ENCODE measurements around the gene GLRA1.
"Not testable (repeated sequence)": the region's sequence is repeated elsewhere in the genome, so short reads cannot be mapped to it uniquely, and the experiment has no call there.

The GLRA1 gene

DNA sequence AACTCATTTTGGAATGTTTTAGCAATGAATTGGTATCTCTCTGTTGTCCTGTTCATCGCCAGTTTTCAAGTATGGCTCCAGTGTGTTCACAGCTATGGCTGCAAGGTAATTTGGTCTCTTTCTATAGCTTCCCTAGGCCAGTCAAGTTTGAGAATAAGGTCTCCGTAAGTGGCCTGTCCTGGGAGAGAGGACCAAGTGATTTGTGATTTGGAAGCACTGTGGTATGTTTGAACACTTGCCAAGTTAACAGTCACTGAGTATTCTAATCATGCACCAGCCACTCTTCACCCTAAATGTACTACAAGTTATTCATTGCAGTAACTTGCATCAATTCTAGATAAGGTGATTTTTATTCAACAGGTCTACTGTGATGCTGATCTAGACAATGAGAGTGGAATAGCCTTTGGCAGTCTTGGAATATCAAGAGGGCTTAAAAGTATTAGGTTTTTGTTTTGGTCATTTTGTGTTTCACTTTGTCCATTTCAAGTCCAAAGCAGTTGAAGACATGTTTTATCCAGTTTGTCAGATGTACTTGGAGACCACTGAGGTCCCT is 111.8 kb downstream of the GLRA1 start:
- DNase-seq (ENCODE audit: low spot score) = no peak

DNA sequence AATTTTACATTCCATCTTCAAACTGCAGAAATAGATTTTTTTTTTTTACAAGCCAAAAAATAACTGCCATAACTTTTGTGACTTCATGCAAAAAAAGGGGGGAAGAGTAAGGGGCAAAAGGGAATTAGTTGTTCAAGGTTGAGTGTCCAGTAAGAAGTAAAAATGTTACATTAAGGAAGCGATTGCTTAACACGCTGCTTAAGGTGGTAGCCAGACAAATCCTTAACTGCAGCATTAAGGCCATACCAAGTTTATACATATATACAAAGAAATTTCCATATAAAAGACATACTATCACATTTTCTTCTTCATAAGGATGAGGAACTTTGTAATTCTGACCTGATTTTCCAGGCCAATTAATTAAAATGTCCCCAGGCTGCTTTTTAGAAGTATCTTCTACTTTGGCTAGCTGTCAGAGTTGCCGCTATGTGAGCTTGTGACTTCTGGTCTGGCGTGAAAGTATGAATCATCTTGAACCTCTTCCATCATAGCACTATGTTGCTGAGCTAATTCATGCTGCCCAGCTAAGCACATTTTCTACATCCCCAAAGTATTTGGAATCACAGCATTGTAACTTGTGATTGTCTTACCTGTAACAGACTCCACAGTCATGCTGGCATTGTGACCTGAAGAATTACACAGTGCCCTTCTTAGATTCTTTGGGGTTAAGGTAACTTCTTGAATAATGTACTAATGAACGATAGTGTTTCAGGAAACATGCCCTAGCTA is 112.9 kb downstream of the GLRA1 start:
- no peak for DNase-seq (ENCODE audit: low spot score)

DNA sequence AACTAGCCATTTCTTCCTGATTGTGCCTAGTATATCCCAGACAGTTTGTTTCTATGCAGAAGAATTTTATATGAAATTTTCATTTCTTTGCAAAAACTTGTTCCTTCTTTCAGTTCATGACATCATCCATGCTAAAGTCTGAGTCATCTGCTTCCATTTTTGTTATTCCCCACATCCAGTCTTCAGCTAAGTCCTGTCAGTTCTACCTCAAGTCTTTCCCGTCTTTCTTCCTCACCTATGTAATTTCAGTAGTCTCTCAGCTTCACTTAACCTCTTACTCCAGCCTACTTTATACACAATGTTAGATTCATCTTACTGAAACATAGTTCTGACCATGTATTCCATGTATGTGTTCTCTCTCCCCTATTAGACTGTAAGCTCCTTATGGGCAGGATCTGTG is 113.8 kb downstream of the GLRA1 start:
- DNase-seq (ENCODE audit: low spot score) = no peak

DNA sequence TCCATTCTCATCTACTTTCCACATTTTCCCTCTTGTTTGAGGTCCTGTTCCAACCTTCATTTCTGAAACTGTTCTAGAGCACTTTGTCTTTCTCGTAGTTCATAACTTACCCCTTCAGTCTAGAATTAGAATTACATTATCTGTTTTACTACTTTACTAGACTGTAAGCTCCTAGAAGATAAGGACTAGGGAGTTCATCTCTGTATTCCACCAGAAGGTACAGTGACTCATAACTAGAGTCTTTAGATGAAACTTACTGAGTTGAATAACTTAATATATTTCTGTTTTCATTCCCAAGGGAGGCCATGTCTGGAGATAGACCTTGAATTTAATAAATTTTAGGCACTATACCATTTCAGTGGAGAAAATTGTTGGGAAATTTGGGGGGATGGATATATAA is 114.2 kb downstream of the GLRA1 start:
- DNase-seq (ENCODE audit: low spot score) = peak; percentile 16

DNA sequence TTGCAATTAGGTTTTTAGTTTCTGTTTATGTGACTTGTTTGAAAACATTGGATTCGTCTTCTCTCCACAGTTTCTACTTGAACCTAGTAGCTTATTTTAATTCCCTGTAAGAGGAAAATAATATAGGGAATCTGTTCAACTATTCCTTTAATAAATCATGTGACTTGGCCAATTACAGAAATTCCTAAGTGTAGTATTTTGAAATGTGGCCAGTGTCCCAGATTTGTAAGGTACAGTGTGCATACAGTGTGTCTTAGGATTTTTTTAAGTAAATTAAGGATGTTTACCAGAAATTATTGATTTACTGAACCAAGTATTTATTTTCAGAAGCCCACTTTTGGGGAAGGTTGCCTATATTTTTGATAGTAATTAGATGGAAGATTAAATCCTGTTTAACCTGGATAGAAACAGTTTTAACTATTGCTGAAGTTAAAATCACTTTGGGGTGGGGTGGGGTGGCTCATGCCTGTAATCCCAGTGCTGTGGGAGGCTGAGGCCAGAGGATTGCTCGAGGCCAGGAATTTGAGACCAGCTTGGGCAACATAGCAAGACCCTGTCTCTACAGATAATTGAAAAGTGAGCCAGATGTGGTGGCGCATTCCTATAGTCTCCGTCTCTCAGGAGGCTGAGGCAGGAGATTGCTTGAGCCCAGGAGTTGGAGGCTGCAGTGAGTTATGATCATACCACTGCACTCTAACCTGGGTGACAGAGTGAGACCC is 116.0 kb downstream of the GLRA1 start:
- no peak for DNase-seq (ENCODE audit: low spot score)

DNA sequence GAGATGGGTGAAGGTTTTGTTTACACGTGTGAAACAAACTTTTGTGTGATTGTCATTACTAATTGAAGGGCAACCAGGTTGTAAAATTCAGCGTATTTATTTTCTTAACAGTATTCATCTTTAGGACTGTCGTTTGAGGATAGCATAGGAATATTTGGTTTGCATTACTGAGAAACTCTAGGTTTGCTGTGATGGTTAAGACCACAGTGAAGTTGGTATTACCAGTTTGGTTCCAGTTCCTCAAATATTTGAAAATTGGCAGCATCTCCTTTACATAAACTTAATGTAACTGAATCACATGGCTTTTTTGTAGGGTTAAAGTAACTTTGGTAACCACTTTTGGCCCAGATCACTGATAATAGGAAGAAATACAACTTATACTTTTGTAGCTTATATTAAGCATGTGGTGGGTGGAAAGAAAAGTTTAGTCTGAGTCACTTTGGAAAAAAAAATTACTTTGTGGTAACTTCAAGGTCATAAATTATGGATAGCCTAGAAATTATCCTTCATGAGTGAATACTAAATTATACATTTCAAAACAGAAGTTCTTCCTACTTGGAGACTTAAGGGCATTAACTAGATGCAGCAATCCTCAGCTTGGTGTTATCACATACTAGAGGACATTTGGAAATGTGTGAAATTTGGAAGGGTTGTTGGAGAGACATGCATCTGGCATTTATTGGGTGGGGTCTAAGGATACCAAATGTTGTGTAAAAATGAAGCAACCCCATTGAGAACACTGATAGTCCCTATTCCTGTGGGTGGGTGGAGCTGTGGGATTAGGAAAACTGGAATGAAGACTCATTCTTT is 119.0 kb downstream of the GLRA1 start:
- no peak for DNase-seq (ENCODE audit: low spot score)

DNA sequence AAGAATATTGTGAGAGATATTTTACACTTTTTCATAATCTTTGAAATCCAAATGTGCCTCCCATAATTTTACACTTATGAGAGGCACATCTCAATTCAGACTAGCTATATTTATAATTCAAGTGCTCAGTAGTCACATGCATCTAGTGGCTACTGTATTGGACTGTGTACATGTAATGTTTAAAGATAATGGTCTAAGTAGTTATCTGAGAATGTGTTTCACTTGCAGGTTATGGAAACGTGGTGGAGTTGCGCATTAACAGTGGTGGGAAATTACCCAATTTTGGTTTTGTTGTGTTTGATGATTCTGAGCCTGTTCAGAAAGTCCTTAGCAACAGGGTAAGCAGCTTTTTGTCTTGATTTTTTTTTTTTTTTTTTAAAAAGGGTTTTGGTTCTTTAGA is 124.1 kb downstream of the GLRA1 start:
- DNase-seq (ENCODE audit: low spot score) = no peak

DNA sequence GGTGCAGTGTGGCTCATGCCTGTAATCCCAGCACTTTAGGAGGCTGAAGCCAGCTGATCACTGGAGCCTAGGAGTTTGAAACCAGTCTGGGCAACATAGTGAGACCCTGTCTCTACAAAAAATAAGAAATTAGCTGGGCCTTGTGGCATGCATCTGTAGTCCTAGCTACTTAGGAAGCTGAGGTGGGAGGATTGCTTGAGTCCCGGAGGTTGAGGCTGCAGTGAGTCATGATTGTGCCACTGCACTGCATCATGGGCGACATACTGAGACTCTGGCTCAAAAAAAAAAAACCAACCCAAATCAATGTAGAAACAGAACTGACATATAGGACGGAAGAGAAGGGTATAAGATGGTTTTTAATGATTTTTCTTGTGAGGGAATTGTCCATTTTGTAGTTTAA is 125.2 kb downstream of the GLRA1 start:
- DNase-seq (ENCODE audit: low spot score) = no peak

DNA sequence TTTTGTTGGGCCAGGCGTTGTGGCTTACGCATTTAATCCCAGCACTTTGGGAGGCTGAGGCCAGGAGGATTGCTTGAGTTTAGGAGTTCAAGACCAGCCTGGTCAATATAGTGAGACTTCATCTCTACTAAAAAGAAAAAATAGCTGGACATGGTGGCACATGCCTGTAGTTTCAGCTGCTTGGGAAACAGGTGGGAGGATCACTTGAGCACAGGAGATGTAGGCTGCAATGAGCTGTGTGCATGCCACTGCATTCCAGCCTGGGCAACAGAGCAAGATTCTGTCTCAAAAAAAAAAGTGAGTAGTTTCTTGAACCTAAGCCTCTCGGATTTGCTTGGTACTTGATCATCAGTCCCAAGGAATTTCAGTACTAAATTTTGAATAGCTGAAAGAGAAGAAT is 126.0 kb downstream of the GLRA1 start:
- DNase-seq (ENCODE audit: low spot score) = no peak

DNA sequence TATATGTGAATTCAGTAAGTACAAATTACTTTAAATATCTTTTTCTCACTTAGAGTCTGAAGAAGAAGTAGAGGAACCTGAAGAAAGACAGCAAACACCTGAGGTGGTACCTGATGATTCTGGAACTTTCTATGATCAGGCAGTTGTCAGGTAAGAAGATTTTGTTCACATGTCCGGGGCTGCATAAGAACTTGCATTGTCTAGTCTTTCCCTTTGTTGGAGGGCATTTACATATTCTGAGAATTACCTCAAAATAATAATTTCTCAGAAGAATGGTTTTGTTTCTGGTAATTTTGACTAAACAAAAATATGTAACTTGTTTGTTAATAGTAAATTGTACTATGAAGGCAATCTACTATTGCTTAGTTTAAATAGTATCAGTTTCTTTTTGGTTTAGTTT is 129.2 kb downstream of the GLRA1 start:
- DNase-seq (ENCODE audit: low spot score) = no peak

DNA sequence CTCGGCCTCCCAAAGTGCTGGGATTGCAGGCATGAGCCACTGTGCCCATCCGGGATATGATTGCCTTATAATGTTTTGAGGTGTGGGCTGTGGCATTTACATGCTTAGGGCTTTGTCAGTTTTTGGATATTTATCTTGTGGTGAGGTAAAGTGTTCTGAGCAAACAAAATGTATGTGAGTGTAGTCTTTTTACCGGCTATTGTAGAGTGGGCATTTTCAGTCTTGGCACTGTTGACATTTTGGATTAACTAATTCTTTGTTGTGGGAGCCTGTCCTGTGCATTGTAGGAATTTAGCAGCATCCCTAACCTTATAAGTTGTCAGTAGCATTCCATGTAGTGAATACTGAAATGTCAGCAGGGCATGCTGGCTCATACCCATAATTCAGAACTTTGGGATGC is 131.3 kb downstream of the GLRA1 start:
- DNase-seq (ENCODE audit: low spot score) = no peak

DNA sequence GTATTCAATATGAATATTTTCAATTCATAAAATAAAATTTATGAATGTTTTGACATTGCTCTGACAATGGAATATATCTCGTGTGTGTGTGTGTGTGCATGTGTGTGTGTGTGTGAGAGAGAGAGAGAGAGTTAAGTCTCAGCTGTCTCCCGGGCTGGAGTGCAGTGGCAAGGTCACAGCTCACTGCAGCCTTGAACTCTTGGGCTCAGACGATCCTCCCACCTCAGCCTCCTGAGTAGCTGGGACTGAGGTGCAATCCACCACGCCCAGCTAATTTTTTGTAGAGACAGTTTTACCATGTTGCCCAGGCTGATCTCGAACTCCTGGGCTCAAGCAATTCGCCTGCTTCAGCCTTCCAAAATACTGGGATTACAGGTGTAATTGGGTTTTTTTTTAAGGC is 136.8 kb downstream of the GLRA1 start:
- no peak for DNase-seq (ENCODE audit: low spot score)

DNA sequence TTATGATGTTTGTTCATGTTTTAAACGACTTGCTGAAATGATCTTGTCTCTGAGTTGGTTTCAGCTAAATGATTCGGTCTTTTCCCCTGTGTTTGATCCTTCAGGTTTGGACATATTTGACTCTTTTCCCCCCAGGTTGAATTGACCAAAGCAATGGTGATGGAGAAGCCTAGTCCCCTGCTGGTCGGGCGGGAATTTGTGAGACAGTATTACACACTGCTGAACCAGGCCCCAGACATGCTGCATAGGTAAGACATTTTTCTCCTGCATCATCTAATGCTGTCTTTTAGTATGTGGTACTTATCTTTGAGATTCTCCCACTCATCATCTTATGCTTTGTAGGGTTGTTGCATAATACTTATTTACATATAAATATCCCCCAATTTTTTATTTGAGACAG is 138.2 kb downstream of the GLRA1 start:
- no peak for DNase-seq (ENCODE audit: low spot score)

DNA sequence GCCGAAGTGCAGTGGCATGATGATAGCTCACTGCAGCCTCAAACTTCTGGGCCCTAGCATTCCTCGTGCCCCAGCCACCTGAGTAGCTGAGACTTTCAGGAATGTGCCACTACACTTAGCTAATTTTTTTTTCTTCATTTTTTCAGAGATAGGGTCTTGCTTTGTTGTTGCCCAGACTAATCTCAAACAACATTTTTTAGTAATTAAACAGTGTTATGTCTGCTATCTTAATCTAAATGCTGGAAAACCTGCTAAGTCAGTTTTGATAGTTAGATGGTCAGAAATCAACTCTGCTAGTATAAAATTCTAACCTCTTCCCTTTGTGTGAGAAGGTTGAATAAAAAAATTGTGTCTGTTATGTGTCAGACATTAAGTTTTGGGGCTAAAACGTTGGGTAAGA is 140.5 kb downstream of the GLRA1 start:
- no peak for DNase-seq (ENCODE audit: low spot score)

DNA sequence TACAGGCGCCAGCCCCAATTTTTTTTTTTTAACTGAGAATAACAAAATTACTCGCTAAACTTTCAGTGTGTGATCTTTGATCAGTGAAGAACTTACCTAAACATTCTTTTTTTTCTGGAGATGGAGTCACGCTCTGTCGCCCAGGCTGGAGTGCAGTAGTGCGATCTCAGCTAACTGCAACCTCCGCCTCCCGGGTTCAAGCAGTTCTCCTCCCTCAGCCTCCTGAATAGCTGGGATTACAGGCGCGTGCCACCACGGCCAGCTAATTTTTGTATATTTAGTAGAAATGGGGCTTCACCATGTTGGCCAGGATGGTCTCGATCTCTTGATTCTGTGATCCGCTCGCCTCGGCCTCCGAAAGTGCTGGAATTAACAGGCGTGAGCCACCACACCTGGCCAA is 141.0 kb downstream of the GLRA1 start:
- not testable (repeated sequence) for DNase-seq (ENCODE audit: low spot score)

DNA sequence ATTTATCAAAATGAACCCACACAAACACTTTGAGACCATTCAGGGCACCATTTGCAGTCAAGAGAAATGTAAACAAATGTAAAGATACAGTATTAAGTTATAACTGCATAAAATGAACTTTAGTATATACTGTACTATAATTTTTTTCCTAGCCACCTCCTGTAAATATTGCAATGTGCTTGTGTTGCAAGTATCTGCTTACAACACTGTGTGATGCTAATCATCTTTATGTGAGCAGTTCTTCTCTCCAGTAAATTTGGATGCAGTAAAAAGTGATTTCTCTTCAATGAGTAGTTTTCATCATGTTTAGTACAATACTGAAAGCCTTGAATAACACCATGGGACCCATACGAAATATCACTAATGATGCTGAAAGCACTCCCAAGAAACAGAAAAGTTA is 143.4 kb downstream of the GLRA1 start:
- no peak for DNase-seq (ENCODE audit: low spot score)

DNA sequence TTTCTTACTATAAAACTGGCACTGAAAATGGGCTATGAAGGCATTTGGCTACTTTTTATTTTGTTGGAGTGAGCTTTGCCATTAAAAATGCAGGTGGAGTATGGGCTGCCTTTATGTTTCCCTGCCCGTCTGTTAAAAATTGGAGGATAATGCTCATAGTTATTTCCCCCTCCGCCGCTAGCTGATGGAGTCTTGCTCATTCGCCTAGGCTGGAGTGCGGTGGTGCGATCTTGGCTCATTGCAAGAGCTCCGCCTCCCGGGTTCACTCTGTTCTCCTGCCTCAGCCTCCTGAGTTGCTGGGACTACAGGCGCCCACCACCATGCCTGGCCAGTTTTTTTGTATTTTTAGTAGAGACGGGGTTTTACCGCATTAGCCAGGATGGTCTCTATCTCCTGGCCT is 144.3 kb downstream of the GLRA1 start:
- no peak for DNase-seq (ENCODE audit: low spot score)

DNA sequence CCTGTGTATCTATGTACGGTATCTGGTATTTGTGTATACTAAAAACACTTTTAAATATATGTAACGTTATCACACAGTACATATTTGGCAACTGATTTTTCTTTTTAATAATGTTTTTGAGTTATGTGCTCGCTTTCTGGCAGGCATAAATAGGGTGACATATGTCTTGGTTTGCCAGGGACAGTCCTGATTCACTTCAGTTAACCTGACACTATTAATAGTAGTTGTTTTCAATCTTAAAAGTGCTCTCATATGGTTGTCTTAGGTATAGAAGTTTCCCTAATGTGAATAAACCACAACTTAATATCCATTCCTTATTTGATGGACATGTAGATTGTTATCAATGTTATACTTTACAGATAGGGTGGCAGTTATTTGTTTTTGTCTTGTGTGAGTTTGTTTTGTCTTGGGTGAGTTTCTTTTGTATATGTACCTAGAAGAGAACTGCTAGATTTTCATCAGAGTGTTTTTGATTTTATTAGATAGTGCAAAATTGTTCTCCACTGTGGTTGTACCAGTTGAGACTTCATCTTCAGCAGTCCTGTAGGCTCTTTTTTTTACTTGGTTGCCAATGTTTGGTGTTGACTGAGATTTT is 145.0 kb downstream of the GLRA1 start:
- DNase-seq (ENCODE audit: low spot score) = no peak

DNA sequence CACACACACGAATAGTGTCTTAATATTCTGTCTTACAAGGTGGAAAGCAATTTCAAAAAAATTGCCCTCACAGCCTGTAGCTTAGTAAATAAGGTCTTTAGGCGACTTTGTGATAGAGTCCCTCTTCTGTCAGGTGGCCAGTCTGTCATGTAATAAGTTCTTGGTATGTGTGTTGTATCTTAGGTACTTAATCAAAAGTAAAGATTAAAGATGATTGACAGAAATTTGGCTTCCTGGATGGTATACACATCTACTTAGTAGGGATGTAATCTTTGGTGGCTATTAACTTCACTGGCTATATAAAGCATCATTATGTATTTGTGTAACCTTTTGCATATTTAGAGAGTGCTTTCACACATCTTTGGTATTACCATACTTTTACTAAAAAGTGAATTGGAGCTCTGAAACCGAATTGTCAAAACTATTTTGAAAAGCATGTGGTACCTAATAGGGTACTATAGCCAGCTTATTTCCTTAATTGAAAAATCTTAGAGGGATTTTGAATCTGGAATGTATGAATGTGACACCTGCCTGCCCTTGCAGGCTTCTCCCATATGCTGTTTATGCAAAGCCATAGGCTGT is 149.5 kb downstream of the GLRA1 start:
- DNase-seq (ENCODE audit: low spot score) = peak; percentile 23

DNA sequence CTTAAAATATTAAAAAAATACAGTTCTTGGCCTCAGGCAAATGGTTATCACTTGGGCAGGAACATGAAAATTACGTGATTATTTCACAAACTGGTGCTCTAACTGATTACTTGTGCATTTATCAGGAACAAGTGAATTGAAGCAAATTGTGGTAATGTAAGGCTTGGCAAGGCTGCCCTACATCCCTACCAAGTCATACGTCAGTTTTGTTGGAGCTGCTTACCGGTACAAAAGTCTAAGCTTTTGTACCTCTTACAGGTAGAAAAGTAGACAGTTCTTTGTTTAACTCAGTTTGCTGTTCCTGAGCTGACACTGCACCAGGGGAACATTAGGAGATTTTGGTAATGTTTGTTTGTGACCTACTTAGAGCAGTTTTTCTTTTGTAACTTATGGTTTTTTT is 150.7 kb downstream of the GLRA1 start:
- peak; percentile 35 for DNase-seq (ENCODE audit: low spot score)

DNA sequence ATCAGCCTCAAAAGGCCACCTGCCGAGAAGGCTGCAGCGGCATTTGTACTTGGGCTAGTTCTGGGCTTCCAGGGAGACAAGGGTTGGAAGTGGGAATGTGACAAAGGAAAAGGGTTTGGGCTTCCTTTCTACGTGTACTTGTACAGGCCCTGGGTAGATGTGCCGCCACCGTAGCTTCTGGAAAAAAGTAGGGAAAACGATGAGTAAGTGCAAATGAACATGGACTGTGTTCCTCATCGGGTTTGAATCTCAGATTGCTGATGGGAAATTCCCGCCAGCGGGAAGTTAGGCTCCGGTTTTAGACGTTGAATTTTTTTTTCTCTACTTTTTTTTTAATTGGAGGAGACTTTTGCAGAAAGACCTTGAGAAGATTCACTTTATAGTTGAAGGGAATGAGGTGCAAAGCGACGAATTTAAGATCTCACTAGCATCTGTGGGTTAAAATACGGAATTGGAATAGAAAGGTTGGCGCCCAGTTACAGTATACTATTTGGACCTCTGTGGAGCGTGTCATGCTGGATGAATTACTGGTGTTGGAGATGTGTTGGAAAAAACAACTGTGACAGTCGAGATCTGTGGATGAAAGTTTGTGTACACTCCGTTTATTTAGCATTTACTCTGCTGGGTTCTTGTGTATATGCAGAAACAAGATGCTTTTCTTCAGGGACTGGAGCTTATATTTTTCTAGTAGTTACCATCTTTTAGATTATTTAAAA is 151.6 kb downstream of the GLRA1 start:
- DNase-seq (ENCODE audit: low spot score) = no peak

Data from hematopoietic multipotent progenitor cell treated with erythropoietin and hydrocortisone succinate and interleukin-3 and kit ligand, for 17 days (in vitro differentiated cells).